Measurements from ENCODE around the gene AFG1L. TPM values are rescaled to one million over a fixed set of nuclear protein-coding genes. Genes with fewer than 3 reads are reported as not detected.

Gene AFG1L
- total and polyA plus RNA-seq, 2 experiments from 2014 or later = 4.1 to 8.7 TPM

GRCh38 chr6:108528878-108529277 is 234.0 kb downstream of the AFG1L start:
- Histone ChIP-seq H3K27me3 (ENCODE audit: insufficient read depth) (no peaks in the 10 kb centered on the region), H3K27ac (ENCODE audit: low read depth) (no peak overlapping the region), H3K79me2 (replicated peaks; ENCODE audit: insufficient read depth) (no peaks in the 10 kb centered on the region), H3K4me1 (ENCODE audit: insufficient read depth) (peaks cover 7% of the 10 kb centered on the region; the same call in 1 of the 2 replicates), H3K4me3 (no peak overlapping the region), H4K20me1 (replicated peaks; ENCODE audit: insufficient read depth) (no peaks in the 10 kb centered on the region), H2AFZ (no peak overlapping the region), H3K9me2 (ENCODE audit: insufficient read depth) (no peaks in the 10 kb centered on the region), H3F3A (replicated peaks; ENCODE audit: low read depth) (no peaks in the 10 kb centered on the region), H3K36me3 (ENCODE audit: insufficient read depth) (no peaks in the 10 kb centered on the region), H3K4me2 (no peak overlapping the region)
- Mint-ChIP-seq H3K27me3 (ENCODE audit: insufficient read depth, low read depth, poor library complexity) (peaks cover 2% of the 10 kb centered on the region), H3K36me3 (ENCODE audit: low read depth) (no peaks in the 10 kb centered on the region), H3K4me1 (peaks cover 11% of the 10 kb centered on the region), H3K4me3 (no peak overlapping the region), H3K27ac (no peak overlapping the region), H3K9me3 (no peaks in the 10 kb centered on the region)
- no peak for ATAC-seq
- no peak for DNase-seq (ENCODE audit: low spot score)
- no peak for TF ChIP-seq REST (IDR thresholded peaks at IDR 0.05; ENCODE audit: unreplicated experiment)
- no peak for TF ChIP-seq ZNF114 (CRISPR knock-in tag; IDR thresholded peaks at IDR 0.05)
- TF ChIP-seq POLR2AphosphoS5 (IDR thresholded peaks at IDR 0.05; ENCODE audit: low read depth) = no peak
- TF ChIP-seq JUNB (IDR thresholded peaks at IDR 0.05; ENCODE audit: unreplicated experiment) = no peak
- no peak for TF ChIP-seq ZNF462 (CRISPR knock-in tag; IDR thresholded peaks at IDR 0.05)
- no peak for TF ChIP-seq CREB1 (CRISPR knock-in tag; IDR thresholded peaks at IDR 0.05; ENCODE audit: low read depth)
- no peak for TF ChIP-seq CTCF (conservative IDR thresholded peaks at IDR 0.05; ENCODE audit: low read depth in 2 of 2)
- TF ChIP-seq EZH2phosphoT487 (IDR thresholded peaks at IDR 0.05; ENCODE audit: unreplicated experiment) = no peak
- no peak for TF ChIP-seq ZNF331 (CRISPR knock-in tag; IDR thresholded peaks at IDR 0.05; ENCODE audit: low read depth)
- no peak for TF ChIP-seq STAT1 (IDR thresholded peaks at IDR 0.05; ENCODE audit: unreplicated experiment)
- no peak for TF ChIP-seq ETS1 (IDR thresholded peaks at IDR 0.05)
- TF ChIP-seq EZH2 (IDR thresholded peaks at IDR 0.05; ENCODE audit: low read depth, unreplicated experiment) = no peak
- no peak for TF ChIP-seq NANOG (IDR thresholded peaks at IDR 0.05; ENCODE audit: borderline replicate concordance)

Data from GM23338 (cell line).